Fibroblast of lung (primary cell): Measurements from ENCODE around the gene OR52N5. TPM values are rescaled to one million over a fixed set of nuclear protein-coding genes. Genes with fewer than 3 reads are reported as not detected.

ENCODE experiments used
- DNase-seq, 2 donors: peaks; one replicate each; pipeline versions ENCODE4 v3.0.0 to v3.0.0-alpha.2; 2010; ENCODE audit warnings: low read depth in 2 of 2
- H2AFZ ChIP-seq: 2 replicates; pipeline ENCODE4 v1.5.1; 2012; ENCODE audit warnings: low read length, control low read depth, inconsistent platforms
- H3K27ac ChIP-seq: 2 replicates; pipeline ENCODE4 v1.5.1; 2011; ENCODE audit warnings: low read length, control low read depth; ENCODE audit not compliant: insufficient read depth
- H3K27me3 ChIP-seq: 2 replicates; pipeline ENCODE4 v1.5.1; 2011; ENCODE audit warnings: mild to moderate bottlenecking, low read length; ENCODE audit not compliant: control insufficient read depth, insufficient read depth
- H3K36me3 ChIP-seq: 2 replicates; pipeline ENCODE4 v1.5.1; 2011; ENCODE audit warnings: low read length; ENCODE audit not compliant: control insufficient read depth, insufficient read depth
- H3K4me1 ChIP-seq: 2 replicates; pipeline ENCODE4 v1.5.1; 2011; ENCODE audit warnings: low read length; ENCODE audit not compliant: control insufficient read depth, insufficient read depth; ENCODE audit errors: extremely low read depth
- H3K4me2 ChIP-seq: 2 replicates; pipeline ENCODE4 v1.5.1; 2011; ENCODE audit warnings: low read length, control low read depth; ENCODE audit not compliant: insufficient read depth; ENCODE audit errors: extremely low read depth
- H3K4me3 ChIP-seq, 4 experiments: fragments of 200-600 bp in 1 of 4; sonication (generic) in 1 of 4; replicated peaks in 1 of 4; 2 replicates each; pipeline ENCODE4 v1.5.1; 2011 to 2016; ENCODE audit warnings: low read length in 4 of 4, low read depth in 3 of 4, mild to moderate bottlenecking in 3 of 4, control low read depth in 2 of 4, inconsistent platforms in 1 of 4, mixed read lengths in 1 of 4; ENCODE audit not compliant: insufficient read depth in 1 of 4; ENCODE audit errors: control extremely low read depth in 1 of 4
- H3K79me2 ChIP-seq: 2 replicates; pipeline ENCODE4 v1.5.1; 2012; ENCODE audit warnings: mild to moderate bottlenecking, low read length, inconsistent platforms; ENCODE audit not compliant: control insufficient read depth, insufficient read depth
- H3K9ac ChIP-seq: 2 replicates; pipeline ENCODE4 v1.5.1; 2011; ENCODE audit warnings: mild to moderate bottlenecking, low read length, control low read depth; ENCODE audit not compliant: insufficient read depth
- H3K9me3 ChIP-seq: 2 replicates; pipeline ENCODE4 v1.5.1; 2012; ENCODE audit warnings: low read depth, low read length; ENCODE audit not compliant: control insufficient read depth, insufficient read depth
- H4K20me1 ChIP-seq: 2 replicates; pipeline ENCODE4 v1.5.1; 2011; ENCODE audit warnings: low read length; ENCODE audit not compliant: control insufficient read depth, insufficient read depth; ENCODE audit errors: extremely low read depth
- CTCF ChIP-seq, 2 donors: IDR thresholded peaks in 1 of 2; conservative IDR thresholded peaks in 1 of 2; 1 replicate in 1 of 2; 2 replicates in 1 of 2; pipeline ENCODE4 v1.5.1; 2011 to 2012; ENCODE audit warnings: low read length in 2 of 2, control low read depth in 1 of 2, inconsistent platforms in 1 of 2, low read depth in 1 of 2, mild to moderate bottlenecking in 1 of 2
- EZH2 ChIP-seq: IDR thresholded peaks from 2 replicates; pipeline ENCODE4 v1.5.1; 2012; ENCODE audit warnings: low read length, control low read depth, mild to moderate bottlenecking; ENCODE audit errors: missing control alignments
- polyA plus RNA-seq, 2 donors: library from polyadenylated mRNA; depleted of rRNA in 1 of 2; stranded (reverse) in 1 of 2; unstranded in 1 of 2; fragments of >200 nt; gene quantifications; 2 replicates each; pipeline ENCODE4 v1.2.1, GENCODE V29; 2011 to 2012; ENCODE audit warnings: missing spikeins in 1 of 2
- total RNA-seq: library from RNA; depleted of rRNA; stranded (reverse); fragments of >200 nt; gene quantifications from 2 replicates; pipeline ENCODE4 v1.2.1, GENCODE V29; 2014

OR52N5 gene
- total and polyA plus RNA-seq, 2 donors (not counting 1 experiment from before 2014, with no cell fraction given) = not detected

GRCh38 chr11:5753943-5754342 lies 29.2 kb downstream of the OR52N5 start, which contains the start of gene OR52N4:
OR52N4 (plus strand) TSS chr11:5754243; CDS start chr11:5754741, 498 bp downstream.
- H3K4me1 ChIP-seq = no peaks in the 10 kb centered on the region
- no peak within 1 kb of the TSS for H2AFZ ChIP-seq
- no peaks in the 10 kb centered on the region for H3K36me3 ChIP-seq
- H3K27ac ChIP-seq = no peak within 1 kb of the TSS
- H4K20me1 ChIP-seq = no peaks in the 10 kb centered on the region
- no peaks in the 10 kb centered on the region for H3K9me3 ChIP-seq
- H3K4me3 ChIP-seq = no peak within 1 kb of the TSS
- H3K79me2 ChIP-seq = no peaks in the 10 kb centered on the region
- no peak for DNase-seq
- TF ChIP-seq CTCF (conservative IDR thresholded peaks at IDR 0.05 in 1 of 2, IDR thresholded peaks at IDR 0.05 in 1 of 2; ENCODE audit: low read depth in 1 of 2, low read length in 2 of 2) = no peak
- TF ChIP-seq EZH2 = no peak
- no peak within 1 kb of the TSS for H3K4me2 ChIP-seq
- H3K27me3 ChIP-seq = no peaks in the 10 kb centered on the region
- no peak within 1 kb of the TSS for H3K9ac ChIP-seq

- no peaks in the 10 kb centered on the region for H4K20me1 ChIP-seq
- no peaks in the 10 kb centered on the region for H3K4me1 ChIP-seq
- H3K79me2 ChIP-seq = no peaks in the 10 kb centered on the region
- no peak overlapping the region for H3K4me2 ChIP-seq
- no peaks in the 10 kb centered on the region for H3K9me3 ChIP-seq
- no peaks in the 10 kb centered on the region for H3K36me3 ChIP-seq
- H3K27me3 ChIP-seq = no peaks in the 10 kb centered on the region
- TF ChIP-seq EZH2 = no peak
- TF ChIP-seq CTCF (conservative IDR thresholded peaks at IDR 0.05 in 1 of 2, IDR thresholded peaks at IDR 0.05 in 1 of 2; ENCODE audit: low read depth in 1 of 2, low read length in 2 of 2) = no peak
- H3K27ac ChIP-seq = no peak overlapping the region
- H3K4me3 ChIP-seq = no peak overlapping the region
- DNase-seq = no peak
- no peak overlapping the region for H3K9ac ChIP-seq
- no peak overlapping the region for H2AFZ ChIP-seq
These were observed 33.3 kb downstream of the OR52N5 start for GRCh38 chr11:5749836-5750235.

- H4K20me1 ChIP-seq = no peaks in the 10 kb centered on the region
- TF ChIP-seq EZH2 (no peak), CTCF (conservative IDR thresholded peaks at IDR 0.05 in 1 of 2, IDR thresholded peaks at IDR 0.05 in 1 of 2; ENCODE audit: low read depth in 1 of 2, low read length in 2 of 2) (no peak)
These were observed 36.5 kb downstream of the OR52N5 start for GRCh38 chr11:5746614-5747013.

More at GRCh38 chr11:5746614-5747013, 36.5 kb downstream of the OR52N5 start:
- Histone ChIP-seq H3K4me3 (no peak overlapping the region), H3K9ac (no peak overlapping the region), H3K27me3 (no peaks in the 10 kb centered on the region), H3K27ac (no peak overlapping the region), H3K4me1 (no peaks in the 10 kb centered on the region), H3K79me2 (no peaks in the 10 kb centered on the region), H3K36me3 (no peaks in the 10 kb centered on the region), H3K9me3 (no peaks in the 10 kb centered on the region), H3K4me2 (no peak overlapping the region), H2AFZ (no peak overlapping the region)
- DNase-seq = no peak
